Measurements from ENCODE around the gene KIFC3.

GRCh38 chr16:57778658-57779057 is 23.6 kb downstream of the KIFC3 start:
- no peak for TF ChIP-seq ZNF232 (CRISPR knock-in tag; IDR thresholded peaks at IDR 0.05; ENCODE audit: borderline replicate concordance)
- no peak for TF ChIP-seq ZFP36 (IDR thresholded peaks at IDR 0.05; ENCODE audit: borderline replicate concordance, low read depth, low read length, partially characterized antibody)
- TF ChIP-seq XBP1 (CRISPR knock-in tag; IDR thresholded peaks at IDR 0.05) = no peak
- no peak for TF ChIP-seq SMC3 (IDR thresholded peaks at IDR 0.05; ENCODE audit: low read length)
- TF ChIP-seq KLF11 (CRISPR knock-in tag; IDR thresholded peaks at IDR 0.05) = no peak
- TF ChIP-seq SP2 (CRISPR knock-in tag; IDR thresholded peaks at IDR 0.05) = no peak

Measured in HepG2 (cell line).